ENCODE data around the gene SOX2.

SOX2 gene

GRCh38 chr3:181724192-181724965 is 12.7 kb downstream of the SOX2 start:
- no peaks in the 10 kb centered on the region for H3F3A ChIP-seq (ENCODE audit: insufficient read depth)
- no peak overlapping the region for H3K4me2 ChIP-seq (ENCODE audit: low read depth, low read length, poor library complexity, severe bottlenecking)
- no peak overlapping the region for H2AFZ ChIP-seq (ENCODE audit: low read depth, low read length, severe bottlenecking)
- no peaks in the 10 kb centered on the region for H4K20me1 ChIP-seq (ENCODE audit: low read depth, low read length)
- H3K9me2 ChIP-seq (replicated peaks; ENCODE audit: insufficient read depth, low read length) = no peaks in the 10 kb centered on the region
- H3K4me3 ChIP-seq (ENCODE audit: insufficient read depth, low read length, poor library complexity, severe bottlenecking) = no peak overlapping the region
- no peaks in the 10 kb centered on the region for H3K9me3 ChIP-seq (ENCODE audit: insufficient read depth, low read length)
- TF ChIP-seq CTCF (IDR thresholded peaks at IDR 0.05; ENCODE audit: insufficient read depth, low read length, poor library complexity, severe bottlenecking) (no peak), EZH2phosphoT487 (conservative IDR thresholded peaks at IDR 0.05; ENCODE audit: low read length) (no peak)
- H3K9ac ChIP-seq (ENCODE audit: low read length) = no peak overlapping the region
- H3K27me3 ChIP-seq (ENCODE audit: low read length) = no peaks in the 10 kb centered on the region
- no peaks in the 10 kb centered on the region for H3K36me3 ChIP-seq (ENCODE audit: low read length)
- H3K27ac ChIP-seq (ENCODE audit: low read depth, low read length) = no peak overlapping the region
- no peaks in the 10 kb centered on the region for H3K79me2 ChIP-seq (ENCODE audit: insufficient read depth, low read length)

GRCh38 chr3:181725131-181725731 is 13.5 kb downstream of the SOX2 start:
- no peak overlapping the region for H3K27ac ChIP-seq (ENCODE audit: low read depth, low read length)
- H3K9ac ChIP-seq (ENCODE audit: low read length) = no peak overlapping the region
- no peak overlapping the region for H2AFZ ChIP-seq (ENCODE audit: low read depth, low read length, severe bottlenecking)
- no peaks in the 10 kb centered on the region for H3K9me3 ChIP-seq (ENCODE audit: insufficient read depth, low read length)
- H3K4me2 ChIP-seq (ENCODE audit: low read depth, low read length, poor library complexity, severe bottlenecking) = no peak overlapping the region
- H3K79me2 ChIP-seq (ENCODE audit: insufficient read depth, low read length) = no peaks in the 10 kb centered on the region
- H3K27me3 ChIP-seq (ENCODE audit: low read length) = no peaks in the 10 kb centered on the region
- no peaks in the 10 kb centered on the region for H3F3A ChIP-seq (ENCODE audit: insufficient read depth)
- H3K9me2 ChIP-seq (replicated peaks; ENCODE audit: insufficient read depth, low read length) = no peaks in the 10 kb centered on the region
- H3K36me3 ChIP-seq (ENCODE audit: low read length) = no peaks in the 10 kb centered on the region
- TF ChIP-seq EZH2phosphoT487 (conservative IDR thresholded peaks at IDR 0.05; ENCODE audit: low read length) = no peak
- no peak for TF ChIP-seq CTCF (IDR thresholded peaks at IDR 0.05; ENCODE audit: insufficient read depth, low read length, poor library complexity, severe bottlenecking)
- H4K20me1 ChIP-seq (ENCODE audit: low read depth, low read length) = no peaks in the 10 kb centered on the region
- H3K4me3 ChIP-seq (ENCODE audit: insufficient read depth, low read length, poor library complexity, severe bottlenecking) = no peak overlapping the region

GRCh38 chr3:181725830-181726229 is 14.1 kb downstream of the SOX2 start:
- H3K27ac ChIP-seq (ENCODE audit: low read depth, low read length) = no peak overlapping the region
- H3F3A ChIP-seq (ENCODE audit: insufficient read depth) = no peaks in the 10 kb centered on the region
- TF ChIP-seq EZH2phosphoT487 (conservative IDR thresholded peaks at IDR 0.05; ENCODE audit: low read length) (no peak), CTCF (IDR thresholded peaks at IDR 0.05; ENCODE audit: insufficient read depth, low read length, poor library complexity, severe bottlenecking) (no peak)
- no peak overlapping the region for H3K4me2 ChIP-seq (ENCODE audit: low read depth, low read length, poor library complexity, severe bottlenecking)
- H3K36me3 ChIP-seq (ENCODE audit: low read length) = no peaks in the 10 kb centered on the region
- H2AFZ ChIP-seq (ENCODE audit: low read depth, low read length, severe bottlenecking) = no peak overlapping the region
- H3K79me2 ChIP-seq (ENCODE audit: insufficient read depth, low read length) = no peaks in the 10 kb centered on the region
- no peaks in the 10 kb centered on the region for H3K9me3 ChIP-seq (ENCODE audit: insufficient read depth, low read length)
- H3K9ac ChIP-seq (ENCODE audit: low read length) = no peak overlapping the region
- H3K4me3 ChIP-seq (ENCODE audit: insufficient read depth, low read length, poor library complexity, severe bottlenecking) = no peak overlapping the region
- no peaks in the 10 kb centered on the region for H3K27me3 ChIP-seq (ENCODE audit: low read length)
- H3K9me2 ChIP-seq (replicated peaks; ENCODE audit: insufficient read depth, low read length) = no peaks in the 10 kb centered on the region
- H4K20me1 ChIP-seq (ENCODE audit: low read depth, low read length) = no peaks in the 10 kb centered on the region

All from SU-DHL-6 (cell line).